HL-60 (cell line): ENCODE data around the gene DEFB132.

Experiments used
- CTCF ChIP-seq: IDR thresholded peaks from one replicate; pipeline ENCODE4 v1.5.1; 2011; ENCODE audit warnings: low read length, control low read depth, inconsistent platforms; ENCODE audit not compliant: insufficient read depth
- REST ChIP-seq: IDR thresholded peaks from 2 replicates; pipeline ENCODE4 v1.6.1; 2012; ENCODE audit warnings: low read depth; ENCODE audit not compliant: insufficient replicate concordance

- TF ChIP-seq CTCF (no peak), REST (no peak)
Observed at GRCh38 chr20:278607-279571, 21.4 kb downstream of the DEFB132 start.
